ENCODE data around the gene RFNG.

RFNG gene

DNA sequence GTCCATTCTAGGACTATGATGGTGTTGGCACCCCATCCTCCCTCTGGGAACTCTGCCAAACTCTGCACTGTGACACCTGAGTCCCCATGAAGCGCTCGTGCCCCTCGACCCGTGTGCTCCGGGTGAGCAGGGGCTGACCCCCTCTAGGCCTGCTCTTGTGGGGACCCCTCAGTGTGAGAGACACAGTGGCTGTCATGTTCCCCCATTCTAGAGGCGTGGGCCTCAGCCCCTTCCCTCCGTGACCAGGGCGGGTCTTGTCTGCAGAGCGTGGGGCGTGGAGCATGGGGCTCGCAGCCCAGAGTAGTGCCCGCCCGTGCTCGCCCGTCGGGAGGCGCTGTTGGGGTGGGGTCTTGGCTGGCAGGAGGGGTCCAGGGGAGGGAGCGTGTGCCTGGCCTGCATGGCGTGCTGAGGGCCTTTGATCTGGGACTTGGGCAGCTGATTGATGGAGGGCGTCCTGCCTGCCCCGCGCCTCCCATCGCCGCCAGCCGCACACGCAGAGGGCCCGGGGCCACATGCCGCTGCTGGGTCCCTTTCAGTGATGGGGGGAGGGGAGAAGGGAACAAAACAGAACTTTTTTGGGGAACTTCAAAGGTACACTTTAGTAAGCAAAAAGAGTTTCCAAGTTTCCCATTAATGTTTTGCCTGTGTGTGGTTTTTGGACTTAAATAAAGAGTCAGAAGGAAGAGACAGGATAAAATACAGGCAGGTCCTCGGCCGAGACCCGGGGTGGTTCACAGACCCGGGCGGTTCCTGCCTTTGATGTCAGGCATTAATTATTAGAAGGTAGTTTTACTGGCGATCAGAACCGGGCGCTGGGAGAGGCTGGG lies 51.4 kb downstream of the RFNG start:
- no peak for DNase-seq (ENCODE audit: low read depth, low spot score)

DNA sequence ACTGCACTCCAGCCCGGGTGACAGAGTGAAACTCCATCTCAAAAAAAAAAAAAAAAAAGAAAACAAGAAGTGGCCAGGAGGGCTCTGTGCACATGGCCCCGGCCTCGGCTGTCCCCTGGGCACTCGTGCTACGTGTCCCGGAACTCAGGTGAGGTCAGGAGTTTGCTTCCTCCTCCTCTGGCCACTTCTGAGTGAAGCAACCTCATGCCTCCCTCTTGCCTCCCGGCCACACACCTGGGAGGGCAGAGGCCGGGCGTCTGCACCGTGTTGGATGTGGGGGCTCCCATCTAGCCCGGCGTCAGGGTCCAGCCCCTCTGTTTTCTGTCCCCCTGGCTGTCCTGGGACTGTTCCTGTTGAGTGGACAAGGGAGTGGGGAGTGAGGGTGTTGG lies 52.0 kb downstream of the RFNG start:
- DNase-seq (ENCODE audit: low read depth, low spot score): no peak

DNA sequence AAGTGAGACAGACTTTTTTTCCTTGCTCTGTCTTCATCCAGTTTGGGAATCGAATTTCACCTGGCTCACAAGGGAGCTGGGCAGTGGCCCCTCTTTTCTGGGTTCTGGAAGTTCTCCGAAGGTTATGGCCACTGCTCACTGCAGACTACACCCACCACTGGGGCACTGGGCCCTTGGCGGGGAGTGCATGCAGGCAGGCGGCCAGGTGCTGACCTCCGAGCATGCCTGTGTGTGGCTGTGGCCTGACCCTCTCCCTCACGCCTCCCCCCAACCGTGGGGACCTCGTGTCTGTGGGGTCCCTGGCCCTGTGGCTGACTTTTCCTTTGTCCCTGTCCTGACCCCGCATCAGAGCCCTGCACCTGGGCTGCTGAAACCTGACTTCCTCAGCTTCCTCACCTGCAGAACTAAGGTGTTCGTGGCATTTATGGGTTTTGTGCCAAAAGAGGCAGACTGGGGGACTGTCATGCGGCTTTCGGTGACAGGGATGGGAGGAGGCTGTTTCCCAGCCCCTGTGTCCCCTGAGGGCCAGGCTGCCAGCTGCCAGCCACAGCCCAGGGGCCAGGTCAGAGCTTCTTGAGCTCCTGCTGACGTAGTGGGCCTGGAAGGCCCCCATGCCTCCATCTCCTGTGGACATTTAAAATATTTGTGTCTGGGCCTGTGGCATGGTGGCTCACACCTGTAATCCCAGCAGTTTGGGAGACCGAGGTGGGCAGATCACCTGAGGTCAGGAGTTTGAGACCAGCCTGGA lies 52.7 kb downstream of the RFNG start:
- no peak for DNase-seq (ENCODE audit: low read depth, low spot score)

DNA sequence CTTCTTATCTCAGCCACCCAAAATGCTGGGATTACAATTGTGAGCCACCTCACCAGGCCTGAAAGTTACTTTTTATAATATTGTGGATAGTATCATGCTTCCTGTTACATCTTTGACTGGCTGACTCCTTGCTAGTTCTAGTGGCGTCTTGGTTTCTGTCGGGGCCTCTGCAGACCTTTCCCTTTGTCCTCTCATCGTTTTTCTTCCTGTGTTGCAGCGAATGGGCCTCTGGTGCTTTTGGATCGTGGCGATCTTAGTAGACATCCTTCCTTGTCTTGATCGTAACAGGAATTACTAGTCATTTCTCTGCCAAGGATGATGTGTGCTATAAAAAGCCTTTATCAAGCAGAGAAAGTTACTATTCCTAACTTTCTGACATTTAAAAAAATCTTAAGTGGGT lies 53.4 kb downstream of the RFNG start:
- no peak for DNase-seq (ENCODE audit: low read depth, low spot score)

All from iPS DF 19.7 (cell line).